ENCODE results near the gene CEP170B.

GRCh38 chr14:104940526-104941150, 75.6 kb downstream of the CEP170B start:
- TF ChIP-seq CTCF (IDR thresholded peaks at IDR 0.05; ENCODE audit: insufficient read depth, low read depth, low read length) (no peak), EZH2 (IDR thresholded peaks at IDR 0.05; ENCODE audit: insufficient read depth, low read length) (no peak)

Measured in astrocyte (in vitro differentiated cells and primary cell).